K562 (cell line): ENCODE measurements around the gene PACS1. TPM values are rescaled to one million over a fixed set of nuclear protein-coding genes. Genes with fewer than 3 reads are reported as not detected.
A peak's percentile ranks its signal among the peaks of the same experiment; 100 is the strongest.

Experiments
- ATF6 ChIP-seq: sonication (generic); formaldehyde crosslinking; IDR thresholded peaks from 2 replicates; pipeline ENCODE4 v1.4.0; 2020; ENCODE audit warnings: mild to moderate bottlenecking, missing genetic modification reagents
- CREB1 ChIP-seq, 2 experiments: sonication (generic) in 1 of 2; formaldehyde crosslinking in 1 of 2; IDR thresholded peaks; 2 replicates each; pipeline versions ENCODE4 v1.6.1 to v1.8.0; 2012 to 2022; ENCODE audit warnings: inconsistent platforms in 1 of 2, mild to moderate bottlenecking in 1 of 2, missing genetic modification reagents in 1 of 2, moderate library complexity in 1 of 2
- CREBBP ChIP-seq: IDR thresholded peaks from one replicate; pipeline ENCODE4 v1.6.1; 2012; ENCODE audit warnings: low read depth, mild to moderate bottlenecking, control low read depth, inconsistent platforms, low read length
- ETS1 ChIP-seq: conservative IDR thresholded peaks from 2 replicates; pipeline ENCODE4 v1.6.1; 2011; ENCODE audit warnings: low read depth, mild to moderate bottlenecking, low read length; ENCODE audit not compliant: control insufficient read depth
- L3MBTL2 ChIP-seq: fragments of 450-650 bp; IDR thresholded peaks from 2 replicates; pipeline ENCODE4 v1.6.1; 2016; ENCODE audit warnings: mild to moderate bottlenecking, moderate library complexity
- MGA ChIP-seq: fragments of 450-650 bp; IDR thresholded peaks from 2 replicates; pipeline ENCODE4 v1.6.1; 2016; ENCODE audit warnings: mild to moderate bottlenecking, moderate library complexity
- PKNOX1 ChIP-seq: fragments of 450-650 bp; IDR thresholded peaks from 2 replicates; pipeline ENCODE4 v1.6.1; 2016
- SMARCA4 ChIP-seq: fragments of 450-650 bp; IDR thresholded peaks from 2 replicates; pipeline ENCODE4 v1.6.1; 2016
- ZNF282 ChIP-seq: sonication (generic); formaldehyde crosslinking; IDR thresholded peaks from 2 replicates; pipeline ENCODE4 v1.8.1; 2023; ENCODE audit warnings: missing genetic modification reagents
- polyA plus RNA-seq, 8 experiments: library from polyadenylated mRNA; depleted of rRNA in 4 of 8; stranded (reverse) in 5 of 8; unstranded in 3 of 8; fragments of >200 nt; fragmentation: Nextera tagmentation in 2 of 8; fragmentation: Illumina TruSeq in 1 of 8; extraction: Ambion mirVana in 2 of 8; extraction: Trizol in 1 of 8; gene quantifications; 2 replicates each; pipeline versions ENCODE4 v1.2.1 to v1.2.3, GENCODE V29; 2011 to 2014; ENCODE audit warnings: inconsistent platforms in 1 of 8, missing spikeins in 1 of 8
- total RNA-seq, 7 experiments: library from RNA; depleted of rRNA in 6 of 7; stranded (reverse); fragments of >200 nt in 6 of 7; fragmentation: Illumina TruSeq in 2 of 7; extraction: Trizol in 2 of 7; gene quantifications; 2 replicates each; pipeline versions ENCODE4 v1.2.1 to v1.2.3, GENCODE V29; 2011 to 2021; ENCODE audit warnings: low replicate concordance in 1 of 7

The PACS1 gene
- total and polyA plus RNA-seq, 9 of the 15 experiments (the other 6 are each of a cell fraction or from before 2014, with no cell fraction given), result 0.34 to 28.1 (median 8.5) TPM

- TF ChIP-seq MGA, result peak; percentile 60
- no peak for TF ChIP-seq CREBBP
- TF ChIP-seq ZNF282, result no peak
- TF ChIP-seq CREB1 (IDR thresholded peaks at IDR 0.05), result no peak
- peak; percentile 37; the same call in 1 of the 2 replicates for TF ChIP-seq CREB1 (CRISPR knock-in tag; IDR thresholded peaks at IDR 0.05)
- peak; percentile 78 for TF ChIP-seq L3MBTL2
- no peak for TF ChIP-seq PKNOX1
- TF ChIP-seq SMARCA4, result no peak
- no peak for TF ChIP-seq ATF6 (CRISPR knock-in tag)
- 0 out of 2 replicates have a peak, but pooled peaks have one; percentile 41 for TF ChIP-seq ETS1
Measured at GRCh38 chr11:66022401-66023185, 47.5 kb upstream of the PACS1 start (continued).
